CD4-positive, alpha-beta T cell treated with Interleukin-4 for 1 hour (primary cell): Measurements from ENCODE around the gene VCP.
"Not testable (repeated sequence)": the region's sequence is repeated elsewhere in the genome, so short reads cannot be mapped to it uniquely, and the experiment has no call there.

Experiments used
- DNase-seq, 2 donors: peaks; one replicate each; pipeline ENCODE4 v3.0.0-alpha.2; 2020 to 2022

The VCP gene

GRCh38 chr9:35057271-35057620 lies 15.2 kb downstream of the VCP start:
- DNase-seq: no peak

GRCh38 chr9:35056571-35057270 lies 15.7 kb downstream of the VCP start:
- no peak for DNase-seq

- no peak for DNase-seq
Measured at GRCh38 chr9:35054871-35055644, 17.4 kb downstream of the VCP start.

- no peak for DNase-seq
Measured at GRCh38 chr9:35054185-35054835, 18.1 kb downstream of the VCP start.

DNA sequence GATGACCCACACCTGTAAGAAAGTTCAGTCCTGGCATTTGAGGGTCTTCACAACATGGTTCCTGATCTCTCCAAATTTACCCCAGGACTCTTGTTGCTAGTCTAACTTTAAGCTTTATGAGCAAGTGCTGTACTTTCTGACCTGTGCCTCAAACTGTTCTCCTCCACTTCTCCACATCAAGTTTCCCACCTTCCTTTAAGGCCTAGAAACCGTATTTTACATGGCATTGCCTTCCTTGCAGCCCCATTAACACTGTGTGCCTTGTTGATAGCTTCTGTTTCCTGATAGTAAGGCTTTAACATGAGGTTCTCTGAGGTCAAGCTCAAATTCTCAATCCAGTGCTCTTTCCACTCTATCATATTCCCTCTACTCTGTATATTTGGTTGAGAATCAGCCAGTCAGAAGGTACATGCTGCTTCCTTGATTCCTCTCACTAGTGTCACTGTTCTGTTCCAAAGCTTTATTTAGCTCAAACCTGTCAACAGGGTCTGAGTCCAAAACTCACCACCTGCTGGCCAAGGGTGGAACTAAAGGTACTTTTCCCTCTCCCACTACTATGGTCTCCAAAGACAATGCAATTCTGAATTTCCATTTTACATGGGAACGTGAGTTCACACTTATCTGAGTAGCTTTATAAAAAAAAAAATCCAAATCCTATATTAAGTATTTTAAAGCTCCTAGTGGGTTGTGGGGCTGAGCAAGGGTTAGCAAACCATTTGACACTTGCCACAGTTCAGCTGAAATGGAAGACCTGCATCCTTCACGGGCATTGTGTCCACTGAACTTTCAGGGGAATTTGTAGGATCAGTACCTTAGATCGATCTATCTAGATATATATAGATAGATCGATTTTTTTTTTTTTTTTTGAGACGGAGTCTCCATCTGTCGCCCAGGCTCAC lies 21.1 kb downstream of the VCP start:
- DNase-seq: peak; percentile 44 to 57

GRCh38 chr9:35048511-35048910 lies 23.9 kb downstream of the VCP start:
- no peak for DNase-seq

DNA sequence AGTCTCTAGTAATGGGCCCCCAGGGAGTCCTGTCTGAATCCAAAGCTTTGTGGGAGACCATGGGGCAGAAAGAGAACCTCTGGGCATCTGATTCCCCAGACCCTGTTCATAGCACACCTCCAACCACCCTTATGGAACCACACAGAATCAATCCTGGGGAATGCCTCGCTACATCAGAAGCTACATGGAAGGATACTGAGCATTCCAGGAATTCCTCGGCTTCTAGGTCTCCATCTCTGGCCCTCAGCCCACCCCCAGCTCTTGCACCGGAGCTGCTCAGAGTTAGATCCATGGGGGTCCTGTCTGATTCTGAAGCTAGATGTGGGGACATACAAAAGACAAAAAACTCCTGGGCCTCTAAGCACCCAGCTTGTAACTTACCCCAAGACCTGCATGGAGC lies 28.4 kb downstream of the VCP start:
- DNase-seq: no peak

DNA sequence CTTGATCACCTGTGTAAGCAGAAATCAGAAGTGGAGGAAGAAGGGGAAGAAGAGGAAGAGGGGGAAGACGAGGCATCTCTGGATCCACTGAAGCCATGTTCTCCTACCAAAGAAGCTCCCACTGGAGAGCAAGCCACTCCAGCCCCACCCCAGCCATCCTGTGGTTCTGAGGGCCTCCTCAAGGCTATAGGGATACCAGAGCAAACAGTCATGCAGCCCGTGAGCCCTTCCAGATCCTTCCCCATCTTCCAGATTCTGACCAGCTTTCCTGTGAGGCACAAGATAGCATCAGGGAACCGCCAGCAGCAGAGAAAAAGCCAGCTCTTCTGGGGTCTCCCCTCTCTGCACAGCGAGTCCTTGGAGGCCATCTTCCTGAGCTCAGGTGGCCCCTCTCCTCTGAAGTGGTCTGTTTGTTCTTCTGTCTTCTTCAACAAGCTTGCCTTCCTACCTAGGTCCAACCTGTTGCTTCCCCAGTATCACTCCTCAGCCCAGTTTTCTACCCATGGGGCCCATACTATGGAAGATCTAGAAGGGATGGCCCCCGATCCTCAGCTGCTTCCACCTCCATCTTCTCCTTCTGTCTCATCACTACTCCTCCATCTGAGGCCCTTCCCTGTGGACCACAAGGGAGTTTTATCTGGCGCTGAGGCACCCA lies 29.4 kb downstream of the VCP start:
- DNase-seq: no peak

DNA sequence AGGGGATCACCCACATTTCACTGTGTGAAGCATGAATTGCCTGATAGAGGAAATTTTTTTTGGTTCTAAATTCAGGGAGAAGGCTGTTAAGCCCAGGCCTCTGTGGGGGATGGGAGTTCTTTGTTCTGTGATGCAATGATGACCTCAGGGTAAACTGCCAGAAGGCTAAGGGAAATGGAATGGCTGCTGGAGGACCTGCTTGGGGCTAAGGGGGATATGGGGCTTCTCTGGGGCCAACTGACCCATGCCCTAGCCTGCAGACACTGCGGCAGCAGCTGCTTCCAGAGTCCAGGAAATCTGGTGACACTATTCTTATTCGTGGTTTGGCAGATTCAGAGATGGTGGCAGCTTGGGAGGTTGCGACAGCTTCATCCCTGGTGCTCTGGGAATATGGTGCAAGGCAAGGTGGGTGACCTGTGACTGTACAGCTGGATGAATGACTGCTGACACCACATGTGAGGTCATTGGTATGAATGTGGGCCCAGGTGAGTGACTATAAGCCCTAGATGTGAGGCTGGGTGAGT lies 30.3 kb downstream of the VCP start:
- no peak for DNase-seq

DNA sequence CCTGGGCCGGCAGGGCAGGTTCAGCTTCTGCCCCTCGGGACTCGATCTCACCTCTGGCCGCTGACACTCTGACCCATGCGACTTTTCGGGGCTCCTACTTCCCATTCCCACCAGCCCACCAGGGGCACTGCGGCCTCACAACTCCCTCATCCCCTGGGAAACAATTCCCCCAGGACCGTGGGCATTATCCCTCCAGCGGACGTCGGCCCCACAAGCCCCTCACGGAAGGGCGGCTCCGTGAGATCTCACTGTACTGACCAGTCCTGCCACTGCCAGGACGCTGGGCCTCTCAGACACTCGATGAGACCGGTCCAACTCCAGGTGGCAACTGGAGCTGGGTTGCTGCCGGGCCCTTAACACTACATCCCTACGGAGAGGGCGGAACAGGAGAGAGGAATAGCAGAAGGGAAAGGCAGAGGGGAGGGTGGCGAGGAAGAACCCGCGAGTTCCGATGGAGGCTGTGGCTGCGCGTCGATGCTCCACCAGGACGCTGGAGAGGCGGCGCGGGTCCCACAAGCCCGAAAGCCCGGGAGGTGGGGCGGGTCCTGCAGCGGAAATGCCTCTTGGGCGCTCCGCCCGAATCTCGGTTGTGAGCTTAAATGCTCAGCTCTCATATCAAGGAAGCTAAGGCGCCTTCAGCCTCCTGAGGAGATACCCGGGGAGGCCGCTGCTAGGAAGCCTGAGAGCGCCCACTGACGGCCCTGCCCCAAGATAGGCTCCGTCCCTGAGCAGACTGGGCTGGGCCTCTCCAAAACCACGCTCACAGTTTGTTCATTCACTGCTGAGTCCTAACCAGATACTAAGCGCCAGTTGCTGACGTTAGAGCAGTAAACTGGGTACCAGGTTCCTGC lies 36.3 kb downstream of the VCP start:
- peak; percentile 35 to 44 for DNase-seq

GRCh38 chr9:35033101-35033500 lies 39.3 kb downstream of the VCP start:
- no peak for DNase-seq

DNA sequence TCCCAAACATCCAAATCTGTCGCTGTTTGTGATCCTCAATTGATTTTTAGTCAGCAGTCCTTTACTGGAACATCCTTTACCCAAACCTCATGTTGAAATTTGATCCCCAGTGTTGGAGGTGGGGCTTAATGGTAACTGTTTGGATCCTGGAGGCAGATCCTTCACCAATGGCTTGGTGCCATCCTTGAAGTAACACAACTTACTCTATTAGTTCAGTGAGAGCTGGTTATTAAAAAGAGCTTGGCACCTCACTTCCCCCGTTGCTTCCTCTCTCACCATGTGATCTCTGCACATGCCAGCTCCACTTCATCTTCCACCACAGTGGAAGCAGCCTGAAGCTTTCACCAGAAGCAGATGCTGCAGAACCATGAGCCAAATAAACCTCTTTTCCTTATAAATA lies 42.6 kb downstream of the VCP start:
- no peak for DNase-seq

DNA sequence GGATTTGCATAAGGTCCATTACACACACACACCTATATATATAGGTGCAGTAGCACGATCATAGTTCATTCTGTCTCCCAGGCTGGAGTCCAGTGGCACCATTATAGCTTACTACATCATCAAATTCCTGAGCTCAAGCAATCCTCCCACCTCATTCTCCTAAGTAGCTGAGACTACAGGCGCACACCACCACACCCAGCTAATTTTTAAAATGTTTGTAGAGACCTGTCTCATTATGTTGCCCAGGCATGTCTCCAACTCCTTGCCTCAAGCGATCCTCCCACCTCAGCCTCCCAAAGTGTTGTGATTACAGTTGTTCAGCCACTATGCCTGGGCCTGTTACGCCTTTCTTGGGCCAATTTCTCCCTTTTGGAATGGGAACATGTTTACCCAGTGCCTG lies 43.2 kb downstream of the VCP start:
- DNase-seq: no peak

GRCh38 chr9:35028341-35028740 lies 44.1 kb downstream of the VCP start:
- DNase-seq: no peak

GRCh38 chr9:35027860-35028259 lies 44.6 kb downstream of the VCP start:
- DNase-seq: no peak

DNA sequence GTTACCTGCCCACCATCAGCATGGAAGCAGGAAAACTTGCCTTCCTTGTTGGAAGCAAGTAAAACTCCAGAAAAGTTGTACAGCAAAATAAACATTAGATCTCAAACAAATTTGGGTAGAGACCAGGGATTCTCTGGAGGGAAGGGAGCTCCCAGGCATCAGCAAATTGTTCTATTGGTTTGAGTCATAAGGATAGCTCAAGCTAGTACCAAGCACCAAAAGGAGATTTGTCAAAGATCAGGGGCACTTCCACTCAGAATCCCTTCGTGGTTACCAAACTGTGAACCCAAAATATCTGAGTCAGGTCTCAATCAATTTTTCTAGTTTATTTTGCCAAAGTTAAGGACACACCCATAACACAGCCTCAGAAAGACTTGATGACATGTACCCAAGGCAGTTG lies 45.1 kb downstream of the VCP start:
- no peak for DNase-seq

DNA sequence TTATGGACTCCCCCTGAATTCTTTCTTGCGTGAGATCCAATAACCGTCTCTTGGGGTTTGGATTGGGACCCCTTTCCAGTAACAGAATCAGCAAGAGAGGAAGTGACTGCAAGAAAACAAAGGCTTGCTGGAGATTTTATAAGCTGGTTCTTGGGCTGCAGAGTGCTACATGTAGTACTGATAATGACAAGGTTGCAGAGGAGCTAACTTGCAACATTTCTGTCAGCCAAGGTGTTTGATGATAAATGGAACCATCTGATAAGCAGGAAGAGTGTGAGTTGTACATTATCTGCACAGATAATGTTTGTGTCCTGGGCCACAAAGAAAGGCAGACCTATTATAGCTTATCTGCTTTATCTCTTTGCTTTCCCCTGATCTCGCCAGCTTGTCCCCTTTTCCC lies 45.8 kb downstream of the VCP start:
- no peak for DNase-seq

DNA sequence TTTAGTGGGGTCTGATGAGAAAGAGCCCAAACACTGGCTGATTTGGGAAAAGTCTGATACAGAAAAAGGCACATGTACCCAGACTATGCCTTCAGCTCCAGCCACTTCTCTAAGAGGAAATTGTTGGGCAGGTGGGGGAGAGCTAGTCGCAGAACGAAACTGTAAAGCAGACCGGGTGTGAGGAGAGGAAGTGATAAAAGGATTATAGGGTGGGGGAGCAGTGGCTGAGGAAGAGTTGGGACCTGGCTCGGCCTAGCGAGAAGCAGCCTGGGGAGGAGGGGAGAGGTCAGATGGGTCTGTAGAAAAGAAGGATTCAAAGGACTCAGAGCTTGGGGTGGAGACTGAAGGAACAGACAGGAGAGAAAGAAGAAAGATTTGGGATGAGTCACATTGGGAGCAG lies 49.0 kb downstream of the VCP start:
- not testable (repeated sequence) for DNase-seq

DNA sequence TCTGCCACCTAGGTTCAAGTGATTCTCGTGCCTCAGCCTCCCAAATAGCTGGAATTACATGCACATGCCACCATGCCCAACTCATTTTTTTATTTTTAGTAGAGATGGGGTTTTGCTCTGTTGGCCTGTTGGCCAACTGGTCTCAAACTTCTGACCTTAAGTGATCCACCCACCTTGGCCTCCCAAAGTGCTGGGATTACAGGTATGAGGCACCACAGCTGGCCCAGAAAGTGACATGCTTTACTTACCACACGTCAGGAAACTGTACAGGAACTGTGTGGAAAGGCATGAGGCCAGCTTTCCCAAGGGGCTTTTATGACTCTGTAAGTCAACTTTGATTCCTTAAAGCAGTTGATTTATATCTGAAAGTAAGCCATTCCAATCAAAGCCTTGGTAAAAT lies 57.9 kb downstream of the VCP start:
- no peak for DNase-seq

GRCh38 chr9:35010351-35010958 lies 62.0 kb downstream of the VCP start:
- no peak for DNase-seq
